Stimulated activated CD4-positive, alpha-beta T cell treated with anti-CD3 and anti-CD28 coated beads, Interleukin-15, amount 100 ng/mL, for 1 hour (primary cell): ENCODE data around the gene TMEM244.
"Not testable (repeated sequence)": the region's sequence is repeated elsewhere in the genome, so short reads cannot be mapped to it uniquely, and the experiment has no call there.

Experiments used
- DNase-seq, 2 donors: peaks; one replicate each; pipeline ENCODE4 v3.0.0-alpha.2; 2020; ENCODE audit warnings: low read depth in 1 of 2, low spot score in 1 of 2

TMEM244 gene

DNA sequence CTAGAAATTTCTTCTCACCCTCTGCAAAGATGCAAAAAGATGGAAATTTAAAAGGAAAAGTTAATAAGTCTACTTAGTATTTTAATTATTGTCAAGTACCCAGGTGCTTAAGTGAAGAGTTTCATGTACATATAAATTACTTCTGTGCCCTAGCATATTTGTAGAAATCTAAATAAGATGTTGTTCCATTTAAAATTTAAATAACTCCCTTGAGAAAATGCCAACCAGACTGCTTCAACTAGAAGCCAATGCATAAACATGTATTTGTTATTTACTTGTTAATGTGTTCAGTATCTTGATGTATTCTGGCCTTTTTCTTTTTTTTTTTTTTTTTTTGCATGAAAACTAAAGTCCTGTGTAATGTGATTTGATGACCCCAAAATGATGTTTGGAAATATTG lies 6.3 kb upstream of the TMEM244 start:
- no peak for DNase-seq

DNA sequence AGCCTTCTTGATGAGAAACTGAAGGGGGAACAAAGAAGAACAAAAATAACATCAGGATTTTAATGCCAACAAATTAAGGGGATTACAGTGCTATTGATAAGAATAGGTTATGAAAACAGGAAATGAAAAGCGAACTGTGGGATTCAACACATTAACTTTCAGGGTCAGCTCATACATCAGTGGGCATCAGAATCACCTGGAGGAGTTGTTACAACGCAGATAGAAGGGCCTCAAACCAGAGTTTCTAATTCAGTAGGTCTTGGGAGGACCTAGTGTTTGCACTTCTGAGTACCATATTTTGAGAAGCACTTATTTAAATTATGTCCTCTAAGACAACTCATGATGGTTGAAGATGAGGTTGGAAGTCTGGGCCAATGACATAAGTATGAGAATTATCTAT lies 5.6 kb upstream of the TMEM244 start:
- no peak for DNase-seq

DNA sequence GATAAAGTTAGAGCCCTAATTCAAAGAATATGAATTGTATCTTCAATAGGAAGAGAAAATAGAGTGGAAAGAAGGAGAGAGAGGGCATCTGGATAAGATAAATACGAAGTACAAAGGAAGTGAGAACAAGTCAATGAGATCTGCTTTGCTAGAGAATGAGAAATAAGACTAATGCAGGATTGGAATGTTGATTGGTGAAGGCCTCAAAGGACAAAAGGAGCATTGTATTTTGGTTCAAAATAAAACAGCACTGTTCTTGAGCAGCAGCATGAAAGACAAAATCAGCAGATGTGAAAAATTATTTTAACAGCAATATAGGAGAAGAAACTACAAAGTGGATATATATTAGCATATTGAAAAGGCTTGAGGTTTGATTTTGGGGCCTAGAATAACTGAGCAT lies 5.1 kb upstream of the TMEM244 start:
- no peak for DNase-seq

DNA sequence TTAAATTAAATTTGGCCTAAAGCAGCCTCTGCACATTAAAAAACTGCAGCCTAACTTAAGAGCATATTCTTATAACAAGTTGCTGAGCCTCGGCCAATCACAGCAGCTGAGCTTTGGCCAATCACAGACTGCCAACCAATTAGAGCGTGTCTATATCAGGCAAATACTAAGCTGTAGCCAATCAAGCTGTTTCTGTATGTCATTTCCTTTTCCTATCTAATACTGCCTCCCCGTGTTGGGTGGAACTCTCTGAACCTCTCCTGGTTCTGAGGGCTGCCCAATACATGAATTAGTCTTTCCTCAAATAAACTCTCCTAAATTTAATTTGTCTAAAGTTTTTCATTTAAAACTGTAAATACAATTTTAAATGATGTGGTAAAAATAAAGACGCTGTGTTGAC lies 3.9 kb upstream of the TMEM244 start:
- DNase-seq, result no peak

DNA sequence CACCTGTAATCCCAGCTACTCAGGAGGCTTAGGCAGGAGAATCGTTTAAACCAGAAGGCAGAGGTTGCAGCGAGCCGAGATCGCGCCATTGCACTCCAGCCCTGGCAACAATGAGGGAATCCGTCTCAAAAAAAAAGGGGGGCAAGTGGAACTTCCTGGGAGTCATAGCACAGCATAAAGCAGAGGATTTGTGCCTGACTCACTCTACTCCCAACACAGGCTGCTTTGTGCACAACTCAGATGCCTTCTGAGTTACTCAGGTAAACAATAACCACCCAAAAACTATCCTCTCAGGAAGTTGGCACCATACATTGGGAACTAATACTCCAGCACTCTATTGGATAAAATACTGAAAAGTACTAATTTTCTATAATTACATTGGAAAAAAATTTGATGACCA lies 2.5 kb upstream of the TMEM244 start:
- DNase-seq, result no peak

GRCh38 chr6:129859524-129859923 lies 1.6 kb downstream of the TMEM244 start:
- no peak for DNase-seq

- no peak for DNase-seq
Observed at GRCh38 chr6:129857838-129858237, 3.3 kb downstream of the TMEM244 start.

DNA sequence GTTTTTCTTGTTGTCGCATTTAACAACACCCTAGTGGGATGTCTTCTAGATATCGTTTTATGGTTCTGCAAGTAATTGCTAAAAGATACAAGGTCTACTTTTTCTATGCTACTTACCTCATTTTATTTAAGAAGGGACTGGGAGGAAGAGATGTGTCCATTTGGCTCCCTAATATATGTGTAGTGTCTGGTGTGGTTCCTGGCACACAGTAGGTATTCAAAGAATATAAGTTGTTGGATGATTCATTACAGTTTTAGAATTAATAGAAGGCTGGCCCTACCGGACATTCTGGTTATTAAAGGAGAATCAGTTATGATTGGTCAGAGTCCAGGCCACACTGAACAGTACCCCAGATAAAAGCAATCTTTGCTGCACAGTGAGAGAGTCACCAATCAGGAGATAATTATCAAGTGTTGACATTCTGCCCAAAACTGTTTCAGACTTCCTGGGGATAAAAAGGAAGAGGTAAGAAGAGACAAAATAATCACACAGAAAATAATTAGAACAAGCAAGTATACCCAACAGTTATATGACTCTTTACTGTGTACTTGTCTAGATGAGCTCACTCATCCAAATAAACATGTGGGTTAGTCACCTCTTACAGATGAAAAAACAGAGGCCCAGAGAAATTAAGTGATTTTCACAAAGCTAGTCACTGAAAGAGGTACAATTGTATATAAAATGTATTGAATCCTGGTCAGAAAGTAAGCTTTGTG lies 7.0 kb downstream of the TMEM244 start:
- DNase-seq, result no peak

- no peak for DNase-seq
Observed at GRCh38 chr6:129852257-129852858, 8.8 kb downstream of the TMEM244 start.

- no peak for DNase-seq
Observed at GRCh38 chr6:129849456-129849855, 11.7 kb downstream of the TMEM244 start.

GRCh38 chr6:129846761-129847160 lies 14.4 kb downstream of the TMEM244 start:
- DNase-seq, result no peak

- DNase-seq, result no peak
Observed at GRCh38 chr6:129845696-129846095, 15.4 kb downstream of the TMEM244 start.

GRCh38 chr6:129844118-129844891 lies 16.8 kb downstream of the TMEM244 start:
- DNase-seq, result no peak

DNA sequence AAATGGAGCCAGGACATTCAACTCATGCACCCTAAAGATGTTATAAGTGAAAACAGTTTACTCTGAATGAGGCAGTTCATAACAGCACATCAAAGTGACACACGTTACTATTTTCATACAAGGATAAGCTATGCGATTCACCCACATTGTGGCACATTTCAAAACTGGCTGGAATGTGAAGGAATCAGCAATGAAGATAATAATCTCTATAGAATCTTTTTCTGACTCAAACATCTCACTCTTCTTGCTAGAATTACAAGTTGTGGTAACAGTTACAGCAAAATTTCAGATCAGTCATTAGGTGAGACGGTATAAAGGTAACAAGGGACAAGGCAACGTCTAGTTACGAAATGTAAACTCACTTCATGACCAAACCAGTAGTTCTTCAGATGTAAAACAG lies 17.5 kb downstream of the TMEM244 start:
- no peak for DNase-seq

DNA sequence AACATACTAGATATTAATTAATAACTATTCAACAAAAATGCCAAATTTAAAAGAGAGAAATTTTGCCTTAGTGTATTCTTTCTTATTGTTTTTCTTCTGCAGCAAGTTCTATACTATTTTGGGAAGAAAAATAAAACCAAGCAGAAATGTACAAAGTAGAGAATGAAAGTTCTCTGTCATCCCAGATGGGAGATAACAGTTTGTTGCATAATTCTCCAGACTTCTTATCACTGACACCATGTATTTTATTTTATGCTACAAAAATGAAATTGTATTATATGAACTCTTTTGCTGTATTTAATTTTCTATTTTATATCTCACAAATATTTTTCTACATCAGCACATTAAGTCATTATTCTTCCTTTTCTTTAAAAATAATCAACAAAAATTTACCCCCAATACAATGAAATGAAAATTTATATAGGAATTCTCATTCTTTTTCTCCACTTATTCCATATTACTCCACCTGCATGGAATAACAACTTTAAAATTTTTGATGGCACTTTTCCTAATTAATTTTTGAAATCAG lies 18.2 kb downstream of the TMEM244 start:
- DNase-seq, result no peak

GRCh38 chr6:129842137-129842536 lies 19.0 kb downstream of the TMEM244 start:
- DNase-seq, result no peak

- DNase-seq, result not testable (repeated sequence)
Observed at GRCh38 chr6:129839562-129839961, 21.6 kb downstream of the TMEM244 start.

DNA sequence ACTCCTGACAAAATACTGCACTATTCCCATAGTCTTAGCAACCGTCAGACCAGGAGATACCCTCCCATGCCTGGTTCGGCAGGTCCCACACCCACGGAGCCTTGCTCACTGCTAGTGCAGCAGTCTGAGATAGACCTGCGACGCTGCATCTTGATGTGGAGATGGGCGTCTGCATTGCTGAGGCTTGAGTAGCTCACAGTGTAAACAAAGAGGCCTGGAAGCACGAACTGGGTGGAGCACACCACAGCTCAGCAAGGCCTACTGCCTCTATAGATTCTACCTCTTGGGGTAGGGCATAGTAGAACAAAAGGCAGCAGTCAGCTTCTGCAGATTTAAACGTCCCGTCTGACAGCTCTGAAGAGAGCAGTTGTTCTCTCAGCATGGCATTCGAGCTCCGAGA lies 25.4 kb downstream of the TMEM244 start:
- DNase-seq, result no peak

GRCh38 chr6:129832299-129832698 lies 28.8 kb downstream of the TMEM244 start:
- no peak for DNase-seq

DNA sequence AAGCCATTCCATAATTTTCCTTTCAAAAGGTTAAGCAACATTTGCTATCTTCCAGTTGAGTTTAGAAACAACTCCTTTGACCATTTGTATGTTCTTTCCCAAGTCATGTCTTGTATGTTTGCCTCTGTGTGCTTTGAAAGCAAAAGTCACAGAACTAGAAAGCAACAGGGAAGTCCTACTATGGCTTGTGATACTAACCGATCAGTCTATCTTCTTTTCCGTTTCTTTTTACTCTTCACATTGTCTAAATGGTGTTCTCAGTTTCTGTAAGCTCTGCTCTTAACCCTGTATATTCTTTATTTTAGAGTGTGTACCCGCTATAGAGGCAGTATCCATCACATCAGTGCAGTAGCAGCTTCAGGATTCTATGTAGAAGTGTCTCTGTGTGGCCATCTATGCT lies 32.9 kb downstream of the TMEM244 start:
- DNase-seq, result no peak

- no peak for DNase-seq
Observed at GRCh38 chr6:129818251-129818650, 42.9 kb downstream of the TMEM244 start.

- no peak for DNase-seq
Observed at GRCh38 chr6:129817821-129818220, 43.3 kb downstream of the TMEM244 start.
